Measurements from ENCODE around the gene TDRD10.

DNA sequence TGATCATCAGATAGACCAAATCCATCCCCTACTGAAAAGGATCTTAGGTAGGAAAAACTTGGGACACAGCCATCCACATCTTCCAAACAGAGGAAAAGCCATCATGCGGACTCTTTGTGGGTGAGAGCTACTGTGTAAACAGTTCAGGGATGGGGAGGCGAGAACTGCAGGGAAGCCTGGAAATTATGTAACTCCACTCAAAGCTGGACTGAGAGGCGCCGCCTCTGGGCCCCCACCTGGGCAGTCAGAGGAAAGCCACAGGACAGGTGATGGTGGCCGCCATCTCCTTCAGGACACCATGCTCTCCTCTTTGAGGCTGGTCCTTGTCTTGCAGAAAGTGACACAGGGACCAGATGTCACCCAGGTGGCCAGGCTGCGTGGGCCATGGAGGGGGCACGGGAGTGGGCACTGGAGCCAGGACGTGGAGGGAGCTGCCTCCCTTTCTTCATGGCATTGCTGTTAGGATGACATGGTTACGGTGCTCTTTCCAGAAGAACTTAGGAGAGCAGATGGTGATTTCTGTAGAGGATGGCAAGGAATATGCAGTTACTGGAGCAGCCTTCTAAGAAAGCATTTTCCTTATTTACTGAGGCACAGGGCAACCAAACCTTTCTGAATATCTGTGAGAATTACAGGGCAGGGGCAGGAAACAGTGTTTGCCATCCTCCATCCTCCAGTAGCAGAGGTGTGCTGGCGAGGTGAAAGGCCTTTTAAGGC is 32.0 kb upstream of the TDRD10 start:
- TF ChIP-seq GATA3 (IDR thresholded peaks at IDR 0.05; ENCODE audit: low read depth, low read length), result no peak
- TF ChIP-seq GATA2 (IDR thresholded peaks at IDR 0.05; ENCODE audit: low read depth, low read length), result no peak

Data from SH-SY5Y (cell line).